Stimulated activated CD8-positive, alpha-beta memory T cell treated with anti-CD3 and anti-CD28 coated beads, Interleukin-7, amount 100 ng/mL, for 4 hours (primary cell): Measurements from ENCODE around the gene AGPAT3.

Experiments
- DNase-seq, 2 donors: peaks; one replicate each; pipeline ENCODE4 v3.0.0-alpha.2; 2020; ENCODE audit warnings: low read depth in 2 of 2

Gene AGPAT3

DNA sequence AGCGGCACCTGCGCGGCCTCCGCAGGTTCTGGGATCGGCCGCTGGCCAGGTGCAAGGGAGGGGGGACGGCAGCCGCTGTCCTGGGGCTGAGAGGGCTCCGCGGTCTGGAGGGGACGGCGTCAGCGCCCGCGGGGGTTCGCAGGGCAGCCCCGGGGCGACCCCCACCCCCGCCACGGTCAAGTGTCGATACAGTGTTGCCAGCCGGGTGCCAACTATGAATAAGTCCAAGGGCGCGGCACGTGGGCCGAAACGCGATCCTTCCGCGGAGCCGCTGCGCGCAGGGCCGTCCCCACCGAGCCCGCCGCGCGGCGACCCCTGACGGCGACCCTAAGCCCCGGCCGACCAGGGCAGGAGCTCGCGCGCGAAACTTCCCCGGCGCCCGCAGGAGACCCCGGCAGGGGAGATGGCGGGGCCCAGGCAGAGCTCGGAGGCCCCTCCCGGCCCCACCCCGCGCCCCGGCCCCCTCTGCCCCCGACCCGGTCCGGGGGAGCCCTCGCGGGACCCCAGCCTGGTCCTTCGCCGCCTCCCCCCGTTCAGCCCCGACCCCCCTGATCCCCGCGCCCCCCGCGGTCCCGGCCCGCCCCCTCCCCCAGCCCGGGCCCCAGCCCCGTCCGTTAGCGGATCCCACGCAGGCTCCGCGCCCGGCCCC is 586 bp upstream of the AGPAT3 start:
- peak in 1 of 2 donors; percentile 37 for DNase-seq

DNA sequence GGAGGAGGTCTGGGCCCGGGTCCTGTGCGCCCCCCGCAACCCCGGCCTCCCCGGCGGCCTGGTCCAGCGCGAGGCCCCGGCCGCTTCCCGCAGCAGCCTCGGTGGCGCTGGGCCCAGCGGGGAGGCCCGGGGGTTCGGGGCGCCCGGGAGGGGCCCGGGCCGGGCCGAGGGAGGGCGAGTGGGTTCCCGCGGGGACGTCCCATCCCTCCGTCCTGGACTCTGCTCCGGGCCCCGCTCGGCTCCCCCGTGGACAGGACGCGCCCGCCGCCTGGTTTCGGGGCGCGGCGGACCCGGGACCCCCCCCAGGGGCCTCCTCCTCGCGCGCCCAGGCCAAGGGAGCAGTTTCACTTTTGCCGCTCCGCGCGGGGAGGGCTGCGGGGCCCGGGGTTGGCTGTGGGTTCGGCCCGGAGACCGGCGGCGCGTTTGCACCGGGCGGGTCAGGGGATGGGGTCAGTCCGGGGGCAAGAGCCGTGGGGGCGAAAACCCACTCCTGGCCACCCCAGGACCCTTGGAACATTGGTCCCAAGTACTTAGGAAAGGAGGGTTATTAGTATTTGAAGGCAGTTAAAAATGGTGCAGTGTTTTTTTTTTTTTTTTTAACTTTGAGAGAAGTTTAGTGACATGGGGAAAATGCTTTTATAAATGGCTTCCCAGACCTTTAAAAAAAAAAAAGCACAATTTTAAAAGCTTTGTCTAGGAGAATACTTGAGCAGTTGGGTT is 677 bp downstream of the AGPAT3 start:
- peak in 1 of 2 donors; percentile 49 for DNase-seq

DNA sequence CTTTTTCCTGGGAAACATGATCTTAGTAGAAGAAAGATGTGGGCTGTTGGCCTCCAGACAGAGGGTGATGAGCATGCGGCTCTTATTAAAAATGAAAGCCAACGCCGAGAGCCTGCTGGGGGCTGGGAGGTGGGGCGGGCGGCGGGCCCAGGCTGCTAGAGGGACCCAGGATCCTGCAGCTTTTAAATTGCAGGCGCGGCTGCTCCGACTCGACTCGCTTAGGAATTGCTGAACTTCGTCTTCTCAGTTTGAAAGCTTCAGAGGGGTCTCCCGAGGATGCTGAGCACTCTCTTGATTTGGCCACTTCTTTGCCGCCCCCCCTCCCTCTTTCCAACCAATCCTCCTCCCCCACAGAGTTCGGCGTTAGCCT is 1.2 kb downstream of the AGPAT3 start:
- peak in 1 of 2 donors; percentile 24 for DNase-seq

- DNase-seq, result no peak
Observed at GRCh38 chr21:43866659-43867331, 1.8 kb downstream of the AGPAT3 start.

DNA sequence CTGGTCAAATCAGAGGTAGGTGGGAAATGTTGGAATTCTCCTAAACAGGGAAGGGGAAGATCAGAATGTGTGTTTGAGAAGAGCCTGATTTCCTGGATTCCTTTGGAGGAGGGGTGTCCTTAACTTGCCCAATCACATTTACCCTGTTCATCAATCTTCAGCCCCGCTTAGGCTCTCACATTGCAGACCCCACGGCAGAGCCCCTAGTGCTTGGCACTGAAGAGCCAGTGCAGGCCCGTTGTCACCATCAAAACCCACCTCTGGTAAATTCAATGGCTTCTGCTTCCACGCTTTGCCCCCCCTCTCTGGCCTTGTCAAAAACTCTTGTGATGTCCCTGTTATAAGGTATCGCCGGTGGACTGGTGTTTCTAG is 2.3 kb downstream of the AGPAT3 start:
- DNase-seq, result no peak

- DNase-seq, result no peak
Observed at GRCh38 chr21:43867948-43868347, 2.9 kb downstream of the AGPAT3 start.

DNA sequence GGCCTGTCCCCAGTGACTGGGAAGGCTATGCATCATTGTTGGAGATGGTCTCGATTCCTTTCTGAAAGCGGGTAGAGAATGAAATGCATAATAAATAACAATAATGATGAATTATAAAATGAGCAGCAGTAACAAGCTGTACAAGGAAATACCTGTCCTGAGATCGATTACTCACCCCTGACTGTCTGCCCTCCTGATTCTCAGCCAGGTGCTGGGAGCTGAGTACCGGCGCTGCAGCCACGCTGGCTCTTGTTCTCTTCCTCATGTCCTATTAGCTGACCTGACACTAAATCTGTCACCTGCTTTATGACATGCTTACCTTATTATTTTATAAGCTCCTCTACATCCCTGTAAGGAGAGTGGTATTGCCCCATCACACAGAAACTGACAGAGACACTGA is 3.4 kb downstream of the AGPAT3 start:
- no peak for DNase-seq

GRCh38 chr21:43869486-43870325 is 4.7 kb downstream of the AGPAT3 start:
- no peak for DNase-seq

DNA sequence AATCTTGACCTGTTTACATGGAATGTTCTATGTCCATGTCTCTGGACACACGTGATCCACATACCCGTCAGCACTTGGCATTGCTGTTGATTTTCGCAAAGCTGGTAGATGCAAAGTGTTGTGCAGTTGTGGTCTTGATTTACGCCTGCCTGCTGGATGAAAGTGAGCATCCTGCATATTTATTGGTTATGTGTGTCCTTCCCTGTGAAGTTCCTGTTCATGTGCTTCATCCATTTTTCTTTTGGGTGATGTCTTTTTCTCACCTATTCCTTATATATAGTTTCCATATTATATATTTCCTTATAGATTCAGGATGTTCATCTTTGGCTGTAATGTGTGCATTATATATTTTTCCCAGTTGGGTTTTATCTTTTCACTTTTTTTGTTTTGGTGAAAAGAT is 6.5 kb downstream of the AGPAT3 start:
- no peak for DNase-seq

- no peak for DNase-seq
Observed at GRCh38 chr21:43872531-43873197, 7.6 kb downstream of the AGPAT3 start.

DNA sequence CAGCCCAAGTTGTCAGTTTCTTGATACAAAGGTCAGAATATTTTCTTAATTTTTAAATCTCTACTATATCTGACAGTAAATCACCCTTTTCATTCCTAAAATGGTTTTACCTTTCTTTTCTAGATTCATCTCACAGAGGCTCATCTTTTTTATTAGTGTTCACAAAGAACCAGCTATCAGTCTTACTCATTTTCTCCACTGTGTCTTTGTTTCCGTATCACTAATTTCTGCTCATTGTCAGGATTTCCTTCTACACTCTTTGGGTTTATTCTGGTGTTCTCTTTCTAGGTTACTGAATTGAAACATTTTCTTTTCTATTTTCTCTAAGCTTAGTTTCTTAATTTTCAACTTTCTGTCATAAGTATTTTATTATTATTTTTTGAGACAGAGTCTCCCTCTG is 8.7 kb downstream of the AGPAT3 start:
- DNase-seq, result no peak

DNA sequence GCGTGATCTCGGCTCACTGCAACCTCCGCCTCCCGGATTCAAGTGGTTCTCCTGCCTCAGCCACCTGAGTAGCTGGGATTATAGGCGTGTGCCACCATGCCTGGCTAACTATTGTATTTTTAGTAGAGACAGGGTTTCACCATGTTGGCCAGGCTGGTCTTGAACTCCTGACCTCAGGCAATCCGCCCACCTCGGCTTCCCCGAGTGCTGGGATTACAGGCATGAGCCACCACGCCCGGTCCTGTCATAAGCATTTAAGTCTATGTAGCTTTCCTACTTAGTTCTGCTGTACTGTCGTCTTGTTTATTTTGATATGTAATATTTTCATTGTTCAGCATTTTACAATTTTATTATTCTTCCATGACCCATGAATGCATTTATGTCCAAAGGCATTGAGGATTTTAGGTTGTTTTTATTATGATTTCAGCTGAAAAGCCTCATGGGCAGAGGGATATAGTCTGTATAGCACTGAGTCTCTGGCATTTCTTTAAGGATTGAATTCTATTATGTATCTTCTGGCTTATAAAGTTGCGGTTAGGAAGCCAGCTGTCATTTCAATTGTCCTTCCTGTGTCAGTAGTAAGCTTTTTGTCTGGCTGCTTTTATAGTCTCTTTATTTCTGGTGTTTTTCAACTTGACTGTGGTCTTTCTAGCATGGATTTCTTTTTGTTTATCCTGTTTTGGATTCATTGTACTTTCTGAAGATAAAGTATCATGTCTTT is 9.2 kb downstream of the AGPAT3 start:
- DNase-seq, result no peak

- no peak for DNase-seq
Observed at GRCh38 chr21:43876605-43877004, 11.6 kb downstream of the AGPAT3 start.

DNA sequence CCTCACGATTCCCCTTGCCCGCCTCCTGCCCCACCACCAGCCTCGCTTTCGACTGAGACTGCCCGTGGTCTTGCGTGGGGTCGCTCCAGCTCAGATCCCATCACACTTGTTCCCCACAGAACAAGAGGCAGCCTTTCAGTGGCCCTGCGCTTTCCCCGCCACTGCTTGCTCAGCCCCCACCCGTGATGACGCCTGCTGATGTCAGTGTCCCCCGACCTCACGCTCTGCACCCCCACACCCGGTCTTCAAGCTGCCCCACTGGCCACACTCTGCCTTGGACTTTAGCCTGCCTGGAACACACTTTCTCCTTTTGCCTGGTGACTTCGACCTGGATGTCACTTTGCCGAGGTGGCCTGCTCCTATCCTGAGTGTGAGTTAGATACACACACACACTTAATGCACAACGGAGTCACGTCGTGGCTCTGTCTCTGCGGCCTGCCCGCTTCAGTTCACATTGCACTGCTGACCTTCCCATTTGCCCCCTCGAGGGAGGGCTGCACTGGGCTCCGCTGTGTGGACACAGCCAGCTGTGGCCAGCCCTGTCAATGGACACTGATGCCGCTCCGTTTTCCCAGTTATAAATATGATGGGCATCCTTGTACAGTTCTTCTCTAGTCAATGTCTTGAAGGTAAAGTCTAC is 13.0 kb downstream of the AGPAT3 start:
- no peak for DNase-seq

GRCh38 chr21:43879348-43880110 is 14.5 kb downstream of the AGPAT3 start:
- no peak for DNase-seq

DNA sequence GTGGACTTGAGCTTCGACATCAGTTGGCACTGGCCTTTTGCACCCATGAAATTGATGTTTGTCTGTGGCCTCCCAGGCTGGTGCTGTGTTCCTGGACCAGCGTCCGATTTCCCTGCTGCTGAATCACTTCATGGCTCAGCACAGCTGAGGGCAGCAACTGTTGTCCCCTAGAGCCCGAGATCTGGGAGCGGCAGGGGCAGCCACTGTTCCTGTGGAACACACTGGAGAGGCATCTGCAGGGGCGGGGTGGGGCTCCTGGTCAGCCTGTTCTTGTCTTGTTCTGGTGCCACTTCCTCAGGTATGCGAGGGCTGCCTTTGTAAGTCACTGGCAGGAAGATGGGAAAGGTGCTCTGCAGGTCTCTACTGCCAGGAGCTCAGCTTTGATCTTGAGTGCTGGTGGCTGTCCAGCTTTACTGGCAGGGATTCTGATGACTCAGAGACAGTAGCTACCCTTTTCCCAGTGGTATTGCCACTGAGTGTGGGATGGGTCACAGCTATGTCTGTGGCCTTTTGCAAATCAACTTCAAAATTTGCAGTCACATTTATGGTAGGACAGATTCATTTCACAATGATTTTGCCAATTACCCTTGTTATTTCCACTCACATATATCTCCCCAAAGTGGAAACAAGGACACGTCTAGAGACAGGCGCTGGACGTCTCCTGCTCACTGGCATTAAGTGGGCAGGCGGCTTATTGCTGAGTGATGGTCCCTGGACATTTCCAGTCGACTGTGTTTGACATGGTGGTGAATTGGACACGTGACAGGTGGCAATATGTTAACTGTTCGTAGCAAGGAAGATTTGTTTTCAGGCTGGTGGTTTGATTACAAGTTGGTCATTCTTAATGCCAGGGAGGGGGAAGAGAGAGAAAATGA is 15.3 kb downstream of the AGPAT3 start:
- no peak for DNase-seq

DNA sequence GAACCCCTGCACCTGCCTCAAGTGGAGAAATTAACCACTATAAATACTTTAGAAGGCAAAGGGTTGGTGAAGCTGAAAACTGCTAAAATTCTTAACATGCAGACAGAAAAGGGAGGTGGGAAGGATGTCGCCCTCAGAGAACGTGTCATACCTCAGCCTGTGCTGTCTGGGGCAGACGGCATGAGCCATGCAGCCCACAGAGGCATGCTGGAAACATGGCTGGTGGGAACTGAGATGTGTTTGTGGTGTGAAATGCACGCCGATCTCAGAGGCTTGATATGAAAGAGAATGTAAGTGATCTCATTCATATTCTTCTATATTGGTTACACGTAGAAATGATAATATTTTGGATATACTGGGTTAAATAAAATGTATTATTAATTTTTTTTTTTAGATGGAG is 16.3 kb downstream of the AGPAT3 start:
- peak in 1 of 2 donors; percentile 13 for DNase-seq

GRCh38 chr21:43881935-43882334 is 16.9 kb downstream of the AGPAT3 start:
- DNase-seq, result no peak
